SU-DHL-6 (cell line): ENCODE data around the gene MAP1B.
A peak's percentile ranks its signal among the peaks of the same experiment; 100 is the strongest.

Source experiments
- H2AFZ ChIP-seq: fragments of 200-600 bp; sonication (generic); 2 replicates; pipeline ENCODE4 v1.6.1; 2014; ENCODE audit warnings: low read depth, mild to moderate bottlenecking, moderate library complexity, mixed read lengths, antibody characterized with exemption, low read length; ENCODE audit not compliant: severe bottlenecking
- H3F3A ChIP-seq: fragments of 200-600 bp; shearing (Covaris generic); 2 replicates; pipeline ENCODE4 v1.6.0; 2016; ENCODE audit warnings: antibody characterized with exemption, mild to moderate bottlenecking; ENCODE audit not compliant: insufficient read depth
- H3K27ac ChIP-seq: fragments of 200-600 bp; sonication (generic); 2 replicates; pipeline ENCODE4 v1.5.1; 2016; ENCODE audit warnings: low read depth, mild to moderate bottlenecking, low read length, moderate library complexity, mixed read lengths
- H3K27me3 ChIP-seq: fragments of 200-600 bp; sonication (generic), shearing (Covaris generic); 2 replicates; pipeline ENCODE4 v1.6.0; 2014; ENCODE audit warnings: mild to moderate bottlenecking, low read length
- H3K36me3 ChIP-seq: fragments of 200-600 bp; sonication (generic); 2 replicates; pipeline ENCODE4 v1.6.1; 2014; ENCODE audit warnings: mild to moderate bottlenecking, low read length, mixed read lengths
- H3K4me2 ChIP-seq: fragments of 300-600, 200-600 bp; shearing (Covaris generic), sonication (generic); 2 replicates; pipeline ENCODE4 v1.6.0; 2014; ENCODE audit warnings: low read length, low read depth, mild to moderate bottlenecking; ENCODE audit not compliant: poor library complexity, severe bottlenecking
- H3K4me3 ChIP-seq: fragments of 200-600 bp; sonication (generic); 2 replicates; pipeline ENCODE4 v1.5.1; 2014; ENCODE audit warnings: antibody characterized with exemption, low read length, mild to moderate bottlenecking, mixed read lengths; ENCODE audit not compliant: insufficient read depth, poor library complexity, severe bottlenecking
- H3K79me2 ChIP-seq: fragments of 200-600 bp; sonication (generic); 2 replicates; pipeline ENCODE4 v1.6.1; 2014; ENCODE audit warnings: mild to moderate bottlenecking, low read length, moderate library complexity; ENCODE audit not compliant: insufficient read depth
- H3K9ac ChIP-seq: fragments of 200-600 bp; sonication (generic); 2 replicates; pipeline ENCODE4 v1.7.0; 2014; ENCODE audit warnings: mild to moderate bottlenecking, low read length
- H3K9me2 ChIP-seq: fragments of 200-600 bp; sonication (generic); replicated peaks from 2 replicates; pipeline ENCODE4 v1.6.1; 2014; ENCODE audit warnings: low read length; ENCODE audit not compliant: insufficient read depth
- H3K9me3 ChIP-seq: fragments of 200-600 bp; sonication (generic); 2 replicates; pipeline ENCODE4 v1.6.1; 2014; ENCODE audit warnings: low read length, mixed read lengths; ENCODE audit not compliant: insufficient read depth
- H4K20me1 ChIP-seq: fragments of 200-600 bp; sonication (generic); 2 replicates; pipeline ENCODE4 v1.6.1; 2014; ENCODE audit warnings: low read depth, mild to moderate bottlenecking, antibody characterized with exemption, low read length, moderate library complexity, mixed read lengths
- CTCF ChIP-seq: fragments of 200-600 bp; sonication (generic); IDR thresholded peaks from one replicate; pipeline ENCODE4 v1.5.1; 2017; ENCODE audit warnings: antibody characterized with exemption, mild to moderate bottlenecking, low read length, moderate library complexity; ENCODE audit not compliant: insufficient read depth, poor library complexity, severe bottlenecking
- EZH2phosphoT487 ChIP-seq: fragments of 200-600 bp; sonication (generic), shearing (Covaris generic); conservative IDR thresholded peaks from 2 replicates; pipeline ENCODE4 v1.6.1; 2018; ENCODE audit warnings: mild to moderate bottlenecking, antibody characterized with exemption, low read length, moderate library complexity, mixed read lengths

MAP1B gene

GRCh38 chr5:72107131-72107900 lies at the start of gene MAP1B:
Gene MAP1B, plus strand, starts transcription at chr5:72107475. Its CDS starts 57 bp downstream, at chr5:72107532.
- Histone ChIP-seq H3K79me2 (no peaks in the 10 kb centered on the region), H3K9ac (peak within 1 kb of the TSS; percentile 74), H3K4me2 (peak within 1 kb of the TSS; percentile 97), H3F3A (no peaks in the 10 kb centered on the region), H3K36me3 (no peaks in the 10 kb centered on the region), H4K20me1 (no peaks in the 10 kb centered on the region), H3K27ac (no peak within 1 kb of the TSS), H2AFZ (peak within 1 kb of the TSS; percentile 98), H3K4me3 (peak within 1 kb of the TSS; percentile 92), H3K9me3 (no peaks in the 10 kb centered on the region), H3K27me3 (no peaks in the 10 kb centered on the region), H3K9me2 (no peaks in the 10 kb centered on the region)
- TF ChIP-seq CTCF (no peak), EZH2phosphoT487 (no peak)

GRCh38 chr5:72057816-72058215 lies 49.5 kb upstream of the MAP1B start:
- Histone ChIP-seq H3K9me2 (no peaks in the 10 kb centered on the region), H3K9me3 (no peaks in the 10 kb centered on the region), H3F3A (no peaks in the 10 kb centered on the region), H3K4me3 (no peak overlapping the region), H2AFZ (no peak overlapping the region), H3K27ac (no peak overlapping the region), H3K4me2 (no peak overlapping the region), H3K36me3 (no peaks in the 10 kb centered on the region), H3K9ac (no peak overlapping the region), H4K20me1 (no peaks in the 10 kb centered on the region), H3K79me2 (no peaks in the 10 kb centered on the region), H3K27me3 (no peaks in the 10 kb centered on the region)
- TF ChIP-seq EZH2phosphoT487 (no peak), CTCF (no peak)

- H4K20me1 ChIP-seq = no peaks in the 10 kb centered on the region
- no peaks in the 10 kb centered on the region for H3K27me3 ChIP-seq
- H3K9me2 ChIP-seq = no peaks in the 10 kb centered on the region
- H3K36me3 ChIP-seq = no peaks in the 10 kb centered on the region
- no peak for TF ChIP-seq CTCF
- no peak for TF ChIP-seq EZH2phosphoT487
- no peak overlapping the region for H3K9ac ChIP-seq
- no peak overlapping the region for H3K4me3 ChIP-seq
- H2AFZ ChIP-seq = no peak overlapping the region
- no peak overlapping the region for H3K4me2 ChIP-seq
- H3K27ac ChIP-seq = no peak overlapping the region
- H3F3A ChIP-seq = no peaks in the 10 kb centered on the region
- H3K9me3 ChIP-seq = no peaks in the 10 kb centered on the region
- no peaks in the 10 kb centered on the region for H3K79me2 ChIP-seq
Observed at GRCh38 chr5:72063219-72063819, 44.0 kb upstream of the MAP1B start.
